Stimulated activated CD4-positive, alpha-beta T cell treated with anti-CD3 and anti-CD28 coated beads, TNF-alpha, amount 100 ng/mL, for 1 hour (primary cell): Measurements from ENCODE around the gene GPR149.

ENCODE experiments used
- DNase-seq, 3 donors: peaks; one replicate each; pipeline ENCODE4 v3.0.0-alpha.2; 2020; ENCODE audit warnings: low read depth in 3 of 3, low spot score in 1 of 3

The GPR149 gene

GRCh38 chr3:154345422-154346122, 84.4 kb downstream of the GPR149 start:
- no peak for DNase-seq

DNA sequence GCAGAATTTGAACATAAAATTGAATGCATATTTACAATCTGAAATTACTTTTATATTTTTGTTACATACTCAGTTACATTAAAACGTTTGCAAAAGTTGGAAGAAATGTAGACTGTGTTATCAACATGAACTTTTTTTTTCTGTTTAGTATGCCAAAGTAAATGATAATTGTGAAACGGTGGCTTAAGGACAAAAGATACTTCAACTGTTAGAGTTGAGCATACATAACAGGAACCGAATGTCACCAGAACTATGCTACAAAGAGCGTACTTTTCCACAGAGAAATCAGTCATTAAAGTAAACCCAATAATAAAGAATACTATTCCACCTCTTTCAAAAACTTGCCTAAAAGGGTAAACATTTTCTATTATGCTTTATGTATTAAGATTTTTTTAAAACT, 91.4 kb downstream of the GPR149 start:
- DNase-seq = no peak

- DNase-seq = no peak
Measured at GRCh38 chr3:154338008-154338407, 92.0 kb downstream of the GPR149 start.

GRCh38 chr3:154334973-154335420, 95.0 kb downstream of the GPR149 start:
- no peak for DNase-seq

GRCh38 chr3:154327871-154328270, 102.1 kb downstream of the GPR149 start:
- no peak for DNase-seq

- DNase-seq = no peak
Measured at GRCh38 chr3:154324919-154325318, 105.1 kb downstream of the GPR149 start.

DNA sequence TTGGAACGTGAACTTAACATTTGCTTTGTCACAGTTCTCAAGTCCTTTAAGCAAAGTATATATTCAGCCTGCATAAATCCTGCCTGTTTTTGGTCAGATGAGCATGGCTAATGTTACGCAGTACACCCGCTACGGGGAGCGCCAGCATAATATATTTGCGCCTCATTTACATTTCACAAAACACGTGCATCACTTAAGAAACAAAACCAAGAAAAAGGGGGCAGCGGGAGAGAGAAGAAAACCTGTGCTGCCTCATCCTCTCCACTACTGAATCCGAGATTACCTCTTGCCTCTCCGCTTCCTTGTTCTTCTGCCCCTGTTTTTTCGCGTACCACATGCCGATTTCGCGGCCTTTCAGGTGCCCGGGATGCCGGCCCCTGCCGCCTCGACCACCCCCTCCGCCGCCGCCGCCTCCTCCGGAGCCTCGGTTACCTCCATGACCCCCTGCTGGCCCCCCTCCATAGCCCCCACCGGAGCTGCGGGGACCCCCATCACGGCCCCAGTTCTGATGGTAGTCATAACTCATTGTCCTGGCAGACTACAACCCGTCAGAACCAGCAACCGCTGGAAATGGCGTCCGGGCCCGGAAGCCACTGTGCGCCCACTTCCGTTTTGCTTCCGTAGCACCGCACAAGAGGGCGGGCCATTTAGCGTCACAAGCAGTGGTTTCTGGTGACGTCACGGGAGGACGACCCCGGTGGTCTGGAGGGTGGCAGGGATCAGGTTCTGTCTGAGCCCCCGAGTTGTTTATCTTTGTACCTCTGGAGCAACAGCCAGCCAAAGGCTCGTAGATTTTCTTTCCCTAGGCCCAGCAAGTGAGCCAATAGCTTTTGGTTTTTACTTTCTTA, 105.9 kb downstream of the GPR149 start, which contains the start of gene DHX36:
Gene DHX36, minus strand, starts transcription at position 597 of the 848 bp plus-strand sequence. Its CDS starts 71 bp downstream, at position 526.
- DNase-seq = peak; percentile 65 to 77 (median 76)

GRCh38 chr3:154316974-154317767, 112.8 kb downstream of the GPR149 start:
- no peak for DNase-seq

- no peak for DNase-seq
Measured at GRCh38 chr3:154314152-154314551, 115.8 kb downstream of the GPR149 start.

DNA sequence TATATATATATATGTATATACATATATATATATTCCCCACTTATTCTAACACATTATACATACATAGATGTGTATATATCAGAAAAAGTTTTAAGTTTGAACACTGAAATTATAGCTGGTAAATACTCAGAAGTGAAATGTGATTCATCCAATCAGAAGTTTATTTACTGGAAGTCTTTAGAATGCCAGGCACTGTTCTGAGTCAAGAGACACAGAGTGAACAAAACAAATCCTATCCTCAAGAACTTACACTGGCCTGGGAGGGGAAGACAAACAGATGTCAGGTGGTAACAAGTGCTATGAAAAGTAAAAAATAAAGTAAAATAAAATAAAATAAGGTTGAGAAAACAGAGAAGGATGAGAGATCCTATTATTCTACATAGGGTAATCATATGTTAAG, 119.2 kb downstream of the GPR149 start:
- DNase-seq = no peak

DNA sequence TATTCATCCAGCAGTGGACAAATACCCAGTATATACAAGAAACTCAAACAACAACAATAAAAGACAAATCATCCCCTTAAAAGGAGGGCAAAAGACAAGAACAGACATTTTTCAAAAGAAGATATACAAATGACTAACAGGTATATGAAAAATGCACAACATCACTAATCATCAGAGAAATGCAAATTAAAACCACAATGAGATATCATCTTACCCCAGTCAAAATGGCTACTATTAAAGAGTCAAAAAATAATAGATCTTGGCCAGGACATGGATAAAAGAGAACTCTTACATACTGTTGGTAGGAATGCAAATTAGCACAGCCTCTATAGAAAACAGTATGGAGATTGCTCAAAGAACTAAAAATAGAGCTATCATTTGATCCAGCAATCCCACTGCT, 122.6 kb downstream of the GPR149 start:
- DNase-seq = no peak

DNA sequence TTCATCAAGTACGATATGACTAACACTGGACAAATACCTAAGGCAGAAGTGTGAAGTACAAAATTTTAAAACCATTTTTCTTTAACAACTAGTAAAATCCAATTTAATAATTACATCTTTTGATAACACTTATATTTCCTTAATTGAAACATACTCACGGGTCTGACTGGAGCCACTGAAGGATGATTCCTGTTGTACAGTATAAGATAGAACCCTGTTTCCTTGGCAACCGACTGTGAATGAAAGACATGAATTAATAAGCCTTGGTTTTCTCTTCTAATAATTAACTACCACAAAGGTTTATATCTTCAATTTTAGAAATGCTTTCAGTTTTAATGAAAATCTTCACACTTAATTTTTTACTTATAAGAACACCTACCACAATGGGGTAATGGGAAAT, 125.1 kb downstream of the GPR149 start:
- no peak for DNase-seq

GRCh38 chr3:154304116-154304786, 125.7 kb downstream of the GPR149 start:
- no peak for DNase-seq

DNA sequence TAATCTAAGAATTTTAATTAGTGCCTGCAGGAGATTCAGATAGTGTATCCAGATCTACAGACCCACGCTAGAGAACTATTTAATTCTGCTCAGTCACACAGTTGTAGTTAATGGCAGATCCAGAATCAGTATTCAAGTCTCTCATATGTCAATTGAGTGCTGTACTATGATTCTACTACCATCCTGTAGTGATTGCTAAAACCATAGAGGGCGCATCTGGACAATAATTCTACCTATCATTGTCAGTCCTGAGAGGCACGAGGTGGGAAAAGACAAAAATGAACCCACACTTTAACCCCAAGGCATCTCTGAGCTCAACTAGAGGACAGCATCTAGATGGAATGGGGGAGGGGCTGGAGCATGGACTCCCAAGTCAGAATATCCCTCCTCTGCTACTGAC, 128.4 kb downstream of the GPR149 start:
- DNase-seq = no peak

- DNase-seq = no peak
Measured at GRCh38 chr3:154294016-154294415, 136.0 kb downstream of the GPR149 start.

GRCh38 chr3:154290187-154290586, 139.8 kb downstream of the GPR149 start:
- no peak for DNase-seq
